SK-N-MC (cell line): ENCODE results near the gene TXNRD1.

Experiments used
- EZH2 ChIP-seq: fragments of 200-600 bp; sonication (generic); IDR thresholded peaks from one replicate; pipeline ENCODE4 v1.6.1; 2017; ENCODE audit warnings: antibody characterized with exemption
- POLR2AphosphoS5 ChIP-seq: IDR thresholded peaks from 2 replicates; pipeline ENCODE4 v1.6.1; 2012; ENCODE audit warnings: mild to moderate bottlenecking, low read depth, low read length, borderline replicate concordance

DNA sequence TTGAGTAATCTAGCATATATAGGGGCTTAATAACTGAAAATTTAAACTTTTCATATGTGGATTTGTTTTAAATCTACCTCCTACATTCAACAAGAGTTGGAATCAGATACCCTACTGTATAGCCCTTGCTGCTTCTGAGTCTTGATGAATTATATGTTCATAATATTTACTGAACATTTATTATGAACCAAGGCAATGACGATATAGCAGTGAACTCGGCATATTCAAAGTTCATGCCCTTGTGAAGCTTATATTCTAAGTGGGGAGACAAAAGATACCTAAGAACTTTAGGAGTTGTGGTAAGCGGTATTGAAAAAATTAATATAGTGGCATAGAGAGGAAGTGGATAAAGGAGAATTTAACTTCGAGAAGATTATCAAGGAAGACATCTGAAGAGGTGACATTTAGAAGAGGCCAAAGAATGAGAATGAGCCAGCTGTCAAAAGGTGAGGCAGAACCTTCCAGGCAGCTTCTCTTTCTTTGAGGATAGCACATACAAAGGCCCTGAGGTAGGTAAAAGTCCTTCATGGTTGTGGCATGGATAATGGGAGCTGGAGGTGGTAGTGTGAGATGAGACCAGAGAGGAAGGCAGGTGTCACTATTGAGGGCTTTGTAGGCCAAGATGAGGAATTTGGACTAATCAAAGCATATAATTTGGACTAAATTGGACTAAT is 98.1 kb downstream of the TXNRD1 start:
- TF ChIP-seq POLR2AphosphoS5 (no peak), EZH2 (no peak)
